Measurements from ENCODE around the gene BEND3.

- TF ChIP-seq, protein P1, sequence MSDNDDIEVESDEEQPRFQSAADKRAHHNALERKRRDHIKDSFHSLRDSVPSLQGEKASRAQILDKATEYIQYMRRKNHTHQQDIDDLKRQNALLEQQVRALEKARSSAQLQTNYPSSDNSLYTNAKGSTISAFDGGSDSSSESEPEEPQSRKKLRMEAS (CRISPR knock-in tag; IDR thresholded peaks at IDR 0.05), result no peak
- no peak for TF ChIP-seq MYC (IDR thresholded peaks at IDR 0.05; ENCODE audit: low read depth, low read length)
- no peak for TF ChIP-seq MYC (CRISPR knock-in tag; IDR thresholded peaks at IDR 0.05; ENCODE audit: borderline replicate concordance, low read depth)
- no peak for TF ChIP-seq CREB5 (CRISPR knock-in tag; IDR thresholded peaks at IDR 0.05)
Measured at GRCh38 chr6:107070686-107071085, 44.6 kb downstream of the BEND3 start.
